GM21447 (cell line): ENCODE data around the gene RNH1.

Experiments used
- ATAC-seq: cut with Tn5 transposase; IDR thresholded peaks from one replicate; pipeline ENCODE4 v1.9.1; 2021; ENCODE audit not compliant: unreplicated experiment

The RNH1 gene

GRCh38 chr11:499201-500076, 7.6 kb downstream of the RNH1 start:
- no peak for ATAC-seq

GRCh38 chr11:498297-499181, 8.5 kb downstream of the RNH1 start:
- no peak for ATAC-seq

- no peak for ATAC-seq
Measured at GRCh38 chr11:497565-498296, 9.3 kb downstream of the RNH1 start.

- ATAC-seq: no peak
Measured at GRCh38 chr11:496834-497564, 10.0 kb downstream of the RNH1 start.

- no peak for ATAC-seq
Measured at GRCh38 chr11:495537-495931, 11.5 kb downstream of the RNH1 start.

GRCh38 chr11:494761-495536, 12.1 kb downstream of the RNH1 start:
- ATAC-seq: no peak

GRCh38 chr11:492427-493226, 14.4 kb downstream of the RNH1 start:
- no peak for ATAC-seq

GRCh38 chr11:491358-491757, 15.7 kb downstream of the RNH1 start:
- ATAC-seq: no peak

- no peak for ATAC-seq
Measured at GRCh38 chr11:490930-491260, 16.1 kb downstream of the RNH1 start.

GRCh38 chr11:490186-490929, 16.7 kb downstream of the RNH1 start:
- no peak for ATAC-seq

GRCh38 chr11:489610-490185, 17.3 kb downstream of the RNH1 start:
- no peak for ATAC-seq

GRCh38 chr11:488992-489391, 18.1 kb downstream of the RNH1 start:
- ATAC-seq: no peak

- ATAC-seq: no peak
Measured at GRCh38 chr11:488579-488978, 18.5 kb downstream of the RNH1 start.

GRCh38 chr11:488062-488461, 19.0 kb downstream of the RNH1 start:
- ATAC-seq: no peak

GRCh38 chr11:487571-488021, 19.4 kb downstream of the RNH1 start:
- no peak for ATAC-seq

GRCh38 chr11:486189-486588, 20.9 kb downstream of the RNH1 start:
- ATAC-seq: no peak

- ATAC-seq: no peak
Measured at GRCh38 chr11:484616-485015, 22.4 kb downstream of the RNH1 start.

GRCh38 chr11:479311-479710, 27.7 kb downstream of the RNH1 start:
- no peak for ATAC-seq
